NCI-H226 (cell line): ENCODE results near the gene PTPRN2.
"Not testable (repeated sequence)": the region's sequence is repeated elsewhere in the genome, so short reads cannot be mapped to it uniquely, and the experiment has no call there.

Source experiments
- DNase-seq: peaks from one replicate; pipeline ENCODE4 v3.0.0-alpha.2; 2015

Gene PTPRN2

GRCh38 chr7:158258411-158259130, 329.1 kb downstream of the PTPRN2 start:
- DNase-seq, result no peak

GRCh38 chr7:158257516-158258410, 329.9 kb downstream of the PTPRN2 start:
- DNase-seq, result no peak

- no peak for DNase-seq
Observed at GRCh38 chr7:158257001-158257400, 330.6 kb downstream of the PTPRN2 start.

GRCh38 chr7:158256091-158256816, 331.4 kb downstream of the PTPRN2 start:
- no peak for DNase-seq

GRCh38 chr7:158255558-158255957, 332.1 kb downstream of the PTPRN2 start:
- DNase-seq, result no peak

- no peak for DNase-seq
Observed at GRCh38 chr7:158255156-158255555, 332.5 kb downstream of the PTPRN2 start.

GRCh38 chr7:158253670-158254045, 334.0 kb downstream of the PTPRN2 start:
- not testable (repeated sequence) for DNase-seq

- DNase-seq, result no peak
Observed at GRCh38 chr7:158252837-158253669, 334.6 kb downstream of the PTPRN2 start.

- DNase-seq, result no peak
Observed at GRCh38 chr7:158252081-158252836, 335.4 kb downstream of the PTPRN2 start.

- DNase-seq, result no peak
Observed at GRCh38 chr7:158251061-158251965, 336.3 kb downstream of the PTPRN2 start.

- DNase-seq, result no peak
Observed at GRCh38 chr7:158249692-158250091, 337.9 kb downstream of the PTPRN2 start.

GRCh38 chr7:158248816-158249215, 338.8 kb downstream of the PTPRN2 start:
- DNase-seq, result no peak

- DNase-seq, result no peak
Observed at GRCh38 chr7:158247758-158248487, 339.7 kb downstream of the PTPRN2 start.

GRCh38 chr7:158246960-158247673, 340.5 kb downstream of the PTPRN2 start:
- no peak for DNase-seq

GRCh38 chr7:158246272-158246959, 341.2 kb downstream of the PTPRN2 start:
- no peak for DNase-seq

GRCh38 chr7:158245724-158246041, 341.9 kb downstream of the PTPRN2 start:
- no peak for DNase-seq

GRCh38 chr7:158244873-158245723, 342.5 kb downstream of the PTPRN2 start:
- no peak for DNase-seq

- DNase-seq, result no peak
Observed at GRCh38 chr7:158244430-158244829, 343.2 kb downstream of the PTPRN2 start.
